Trophoblast cell (in vitro differentiated cells and primary cell): ENCODE data around the gene TMEM255B.

ENCODE experiments used
- DNase-seq, 2 donors: peaks; one replicate each; pipeline ENCODE4 v3.0.0-alpha.2; 2016
- H2AFZ ChIP-seq: 2 replicates; pipeline ENCODE4 v1.6.1; 2013; ENCODE audit warnings: low read length, moderate library complexity, mild to moderate bottlenecking; ENCODE audit not compliant: insufficient read depth, poor library complexity
- H2AK5ac ChIP-seq: 2 replicates; pipeline ENCODE4 v1.6.1; 2013; ENCODE audit warnings: mild to moderate bottlenecking, low read length
- H2BK120ac ChIP-seq: 2 replicates; pipeline ENCODE4 v1.6.1; 2013; ENCODE audit warnings: low read length, mild to moderate bottlenecking, moderate library complexity; ENCODE audit not compliant: insufficient read depth, poor library complexity
- H2BK12ac ChIP-seq: 2 replicates; pipeline ENCODE4 v1.6.1; 2013; ENCODE audit warnings: mild to moderate bottlenecking, low read length, moderate library complexity
- H2BK5ac ChIP-seq: 2 replicates; pipeline ENCODE4 v1.6.1; 2013; ENCODE audit warnings: low read length, low read depth, moderate library complexity, mild to moderate bottlenecking; ENCODE audit not compliant: poor library complexity
- H3K14ac ChIP-seq: 2 replicates; pipeline ENCODE4 v1.6.1; 2013; ENCODE audit warnings: mild to moderate bottlenecking, low read length
- H3K18ac ChIP-seq: 2 replicates; pipeline ENCODE4 v1.6.1; 2013; ENCODE audit warnings: mild to moderate bottlenecking, low read length
- H3K23ac ChIP-seq: 2 replicates; pipeline ENCODE4 v1.6.1; 2013; ENCODE audit warnings: low read length
- H3K27ac ChIP-seq: 2 replicates; pipeline ENCODE4 v1.5.1; 2013; ENCODE audit warnings: low read depth, mild to moderate bottlenecking, inconsistent platforms, low read length, moderate library complexity
- H3K27me3 ChIP-seq: 2 replicates; pipeline ENCODE4 v1.6.1; 2013; ENCODE audit warnings: inconsistent platforms, mild to moderate bottlenecking, low read length, moderate library complexity; ENCODE audit not compliant: insufficient read depth
- H3K36me3 ChIP-seq, 2 experiments: 1 replicate in 1 of 2; 2 replicates in 1 of 2; pipeline ENCODE4 v1.6.1; 2013; ENCODE audit warnings: low read length in 2 of 2, mild to moderate bottlenecking in 2 of 2, moderate library complexity in 1 of 2; ENCODE audit not compliant: insufficient read depth in 2 of 2, control insufficient read depth in 1 of 2
- H3K4ac ChIP-seq: 2 replicates; pipeline ENCODE4 v1.6.1; 2013; ENCODE audit warnings: low read depth, mild to moderate bottlenecking, low read length, moderate library complexity
- H3K4me1 ChIP-seq, 2 experiments: 1 replicate in 1 of 2; 2 replicates in 1 of 2; pipeline ENCODE4 v1.6.1; 2013; ENCODE audit warnings: low read length in 2 of 2, mild to moderate bottlenecking in 2 of 2, moderate library complexity in 1 of 2; ENCODE audit not compliant: insufficient read depth in 2 of 2, control insufficient read depth in 1 of 2
- H3K4me2 ChIP-seq: 2 replicates; pipeline ENCODE4 v1.6.1; 2013; ENCODE audit warnings: inconsistent platforms, mild to moderate bottlenecking, low read length, moderate library complexity
- H3K4me3 ChIP-seq: 2 replicates; pipeline ENCODE4 v1.5.1; 2013; ENCODE audit warnings: mild to moderate bottlenecking, low read depth, low read length, inconsistent platforms
- H3K79me1 ChIP-seq: one replicate; pipeline ENCODE4 v1.6.1; 2013; ENCODE audit warnings: low read length
- H3K79me2 ChIP-seq: 2 replicates; pipeline ENCODE4 v1.6.1; 2013; ENCODE audit warnings: low read length, mild to moderate bottlenecking; ENCODE audit not compliant: control insufficient read depth, insufficient read depth, poor library complexity
- H3K9ac ChIP-seq: 2 replicates; pipeline ENCODE4 v1.6.1; 2013; ENCODE audit warnings: mild to moderate bottlenecking, low read length
- H3K9me3 ChIP-seq: 2 replicates; pipeline ENCODE4 v1.6.1; 2013; ENCODE audit warnings: low read depth, mild to moderate bottlenecking, control low read depth, inconsistent platforms, low read length; ENCODE audit not compliant: insufficient read depth
- H4K12ac ChIP-seq: 2 replicates; pipeline ENCODE4 v1.6.1; 2013; ENCODE audit warnings: low read depth, mild to moderate bottlenecking, low read length, moderate library complexity
- H4K8ac ChIP-seq: 2 replicates; pipeline ENCODE4 v1.6.1; 2013; ENCODE audit warnings: low read depth, mild to moderate bottlenecking, low read length, moderate library complexity
- H4K91ac ChIP-seq: one replicate; pipeline ENCODE4 v1.6.1; 2013; ENCODE audit warnings: low read depth, mild to moderate bottlenecking, low read length, moderate library complexity
- WGBS: extraction: QIAGEN DNeasy Blood & Tissue Kit; methylation state at CpG from one replicate; pipeline ENCODE4 v1.1.7; 2013; ENCODE audit warnings: missing lambda C conversion rate; ENCODE audit not compliant: insufficient read length, insufficient coverage; ENCODE audit errors: extremely low coverage; 5-methylcytosine and 5-hydroxymethylcytosine counted together

TMEM255B gene

DNA sequence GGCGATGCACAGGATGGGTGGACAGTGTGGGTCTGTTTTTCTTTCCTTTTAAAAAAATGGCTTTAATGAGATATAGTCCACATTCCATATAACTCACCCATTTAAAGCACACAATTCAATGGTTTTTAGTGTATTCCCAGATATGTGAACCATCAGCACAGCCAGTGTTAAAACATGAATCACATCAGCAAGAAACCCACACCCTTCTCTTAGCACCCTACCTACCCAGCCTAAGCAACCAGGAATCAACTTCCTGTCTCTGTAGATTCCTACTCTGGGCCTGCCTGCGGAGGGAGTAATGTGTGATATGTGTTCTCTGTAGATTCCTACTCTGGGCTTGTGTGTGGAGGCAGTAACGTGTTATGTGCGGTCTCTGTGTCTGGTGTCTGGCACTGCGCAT is 11.9 kb downstream of the TMEM255B start:
- no peaks in the 10 kb centered on the region for H3K79me2 ChIP-seq
- H3K27ac ChIP-seq: no peak overlapping the region
- no peak overlapping the region for H3K9ac ChIP-seq
- no peak overlapping the region for H3K4ac ChIP-seq
- no peak overlapping the region for H3K23ac ChIP-seq
- H3K18ac ChIP-seq: no peak overlapping the region
- H2AK5ac ChIP-seq: no peak overlapping the region
- H3K4me3 ChIP-seq: no peak overlapping the region
- WGBS: no CpG with 5 or more reads among the region's 5 CpGs
- no peak overlapping the region for H3K14ac ChIP-seq
- no peak overlapping the region for H2BK120ac ChIP-seq
- no peaks in the 10 kb centered on the region for H3K4me1 ChIP-seq
- no peak overlapping the region for H4K91ac ChIP-seq
- no peak for DNase-seq
- no peak overlapping the region for H4K8ac ChIP-seq
- no peaks in the 10 kb centered on the region for H3K36me3 ChIP-seq
- no peak overlapping the region for H2BK5ac ChIP-seq
- H3K9me3 ChIP-seq: peaks cover 3% of the 10 kb centered on the region
- no peaks in the 10 kb centered on the region for H3K27me3 ChIP-seq
- no peaks in the 10 kb centered on the region for H3K79me1 ChIP-seq
- H4K12ac ChIP-seq: no peak overlapping the region
- H3K4me2 ChIP-seq: no peak overlapping the region
- H2AFZ ChIP-seq: no peak overlapping the region
- H2BK12ac ChIP-seq: no peak overlapping the region

DNA sequence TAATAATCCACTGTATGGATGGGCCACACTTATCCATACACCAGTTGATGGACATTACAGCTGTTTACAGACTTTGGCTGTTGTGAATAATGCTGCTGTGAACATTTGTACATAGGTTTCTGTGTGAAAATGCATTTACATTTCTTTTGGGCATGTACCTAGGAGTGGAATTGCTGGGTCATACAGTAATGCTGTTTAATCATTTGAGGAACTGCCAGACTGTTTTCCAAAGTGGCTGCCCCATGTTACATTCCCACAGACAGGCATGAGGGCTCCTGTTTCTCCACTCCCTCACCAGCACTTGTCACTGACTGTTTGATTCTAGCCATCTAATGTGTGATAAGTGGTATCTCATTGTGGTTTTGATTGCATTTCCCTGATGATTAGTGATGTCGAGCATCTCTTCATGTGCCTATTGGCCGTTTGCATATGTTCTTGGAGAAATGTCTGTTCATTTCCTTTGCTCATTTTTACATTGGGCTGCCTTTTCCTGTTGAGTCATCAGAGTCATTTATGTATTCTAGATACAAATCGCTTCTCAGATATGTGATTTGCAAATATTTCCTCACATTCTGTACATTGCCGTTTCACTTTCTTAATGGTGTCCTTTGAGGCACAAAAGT is 12.8 kb downstream of the TMEM255B start:
- H2BK12ac ChIP-seq: no peak overlapping the region
- H2BK5ac ChIP-seq: no peak overlapping the region
- H2AK5ac ChIP-seq: no peak overlapping the region
- H3K4ac ChIP-seq: no peak overlapping the region
- H3K9ac ChIP-seq: no peak overlapping the region
- no peak overlapping the region for H4K8ac ChIP-seq
- no peak overlapping the region for H3K14ac ChIP-seq
- WGBS: no CpG with 5 or more reads among the region's 4 CpGs
- H3K27me3 ChIP-seq: no peaks in the 10 kb centered on the region
- H3K79me1 ChIP-seq: no peaks in the 10 kb centered on the region
- no peak overlapping the region for H4K91ac ChIP-seq
- H3K27ac ChIP-seq: no peak overlapping the region
- H3K4me3 ChIP-seq: no peak overlapping the region
- H3K4me2 ChIP-seq: no peak overlapping the region
- no peaks in the 10 kb centered on the region for H3K4me1 ChIP-seq
- no peak overlapping the region for H3K23ac ChIP-seq
- no peak for DNase-seq
- H4K12ac ChIP-seq: no peak overlapping the region
- H3K79me2 ChIP-seq: no peaks in the 10 kb centered on the region
- H3K36me3 ChIP-seq: no peaks in the 10 kb centered on the region
- H3K9me3 ChIP-seq: peaks cover 3% of the 10 kb centered on the region
- no peak overlapping the region for H2BK120ac ChIP-seq
- no peak overlapping the region for H3K18ac ChIP-seq
- no peak overlapping the region for H2AFZ ChIP-seq

- no peak overlapping the region for H3K27ac ChIP-seq
- H4K91ac ChIP-seq: no peak overlapping the region
- H3K4me2 ChIP-seq: no peak overlapping the region
- no peak overlapping the region for H2BK12ac ChIP-seq
- no peak for DNase-seq
- no peaks in the 10 kb centered on the region for H3K79me2 ChIP-seq
- H3K79me1 ChIP-seq: no peaks in the 10 kb centered on the region
- H3K14ac ChIP-seq: no peak overlapping the region
- no peak overlapping the region for H3K4ac ChIP-seq
- H4K12ac ChIP-seq: no peak overlapping the region
- H3K4me3 ChIP-seq: peak overlapping the region; percentile 42
- no peak overlapping the region for H2AFZ ChIP-seq
- no peak overlapping the region for H2BK5ac ChIP-seq
- H3K23ac ChIP-seq: peak overlapping the region; percentile 74
- no peak overlapping the region for H2BK120ac ChIP-seq
- no peak overlapping the region for H3K9ac ChIP-seq
- H3K9me3 ChIP-seq: peaks cover 3% of the 10 kb centered on the region
- H4K8ac ChIP-seq: no peak overlapping the region
- no peak overlapping the region for H3K18ac ChIP-seq
- no peak overlapping the region for H2AK5ac ChIP-seq
- no peaks in the 10 kb centered on the region for H3K27me3 ChIP-seq
- no peaks in the 10 kb centered on the region for H3K36me3 ChIP-seq
- WGBS: 100% methylated on average over 4 of the region's 9 CpGs
- H3K4me1 ChIP-seq: no peaks in the 10 kb centered on the region
These were observed 15.4 kb downstream of the TMEM255B start for GRCh38 chr13:113774177-113775107.

DNA sequence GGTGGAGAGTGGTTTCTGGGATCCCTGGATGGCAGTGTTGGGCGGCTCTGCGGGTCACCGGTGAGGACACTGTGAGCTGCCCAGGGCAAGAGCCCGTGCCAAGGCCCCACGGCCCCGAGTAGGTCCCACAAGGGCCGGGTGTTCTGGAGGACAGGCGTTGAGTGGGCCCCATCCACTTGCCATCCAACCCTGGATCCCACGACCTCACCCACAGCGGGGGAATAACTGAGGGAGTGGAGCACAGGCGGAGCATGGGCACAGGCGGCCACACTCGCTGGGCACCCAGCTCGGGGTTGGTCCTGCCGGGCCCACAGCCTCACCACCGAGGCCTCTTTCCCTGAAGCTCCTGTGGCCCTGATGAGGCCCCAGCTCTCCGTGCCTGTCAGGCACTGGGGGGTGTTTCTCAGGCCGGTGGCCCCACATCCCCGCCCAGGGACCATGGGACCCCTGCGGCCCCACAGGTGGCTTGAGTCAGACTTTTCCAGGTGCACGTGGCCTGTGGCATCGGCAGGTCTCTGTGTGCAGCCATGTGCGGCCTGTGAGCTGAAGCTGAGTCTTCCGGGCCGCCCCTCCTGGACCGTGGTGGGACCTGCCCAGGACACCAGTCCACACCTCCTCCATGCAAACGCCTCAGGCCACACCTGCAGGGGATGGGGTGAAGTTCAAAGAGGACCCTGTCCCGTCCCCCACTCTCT is 16.6 kb downstream of the TMEM255B start:
- H3K18ac ChIP-seq: no peak overlapping the region
- no peaks in the 10 kb centered on the region for H3K27me3 ChIP-seq
- WGBS: no CpG with 5 or more reads among the region's 28 CpGs
- no peak overlapping the region for H3K14ac ChIP-seq
- no peak overlapping the region for H4K8ac ChIP-seq
- no peaks in the 10 kb centered on the region for H3K4me1 ChIP-seq
- H2BK12ac ChIP-seq: no peak overlapping the region
- H3K4ac ChIP-seq: no peak overlapping the region
- H3K79me1 ChIP-seq: no peaks in the 10 kb centered on the region
- no peak overlapping the region for H4K12ac ChIP-seq
- H3K9ac ChIP-seq: no peak overlapping the region
- H3K23ac ChIP-seq: no peak overlapping the region
- no peak overlapping the region for H2BK120ac ChIP-seq
- H3K79me2 ChIP-seq: no peaks in the 10 kb centered on the region
- no peak overlapping the region for H2BK5ac ChIP-seq
- no peak overlapping the region for H3K4me3 ChIP-seq
- H2AFZ ChIP-seq: no peak overlapping the region
- H3K4me2 ChIP-seq: no peak overlapping the region
- H4K91ac ChIP-seq: no peak overlapping the region
- no peak overlapping the region for H3K27ac ChIP-seq
- H2AK5ac ChIP-seq: no peak overlapping the region
- peaks cover 3% of the 10 kb centered on the region for H3K9me3 ChIP-seq
- DNase-seq: no peak
- no peaks in the 10 kb centered on the region for H3K36me3 ChIP-seq
